ENCODE results near the gene TNFRSF1A. TPM values are rescaled to one million over a fixed set of nuclear protein-coding genes. Genes with fewer than 3 reads are reported as not detected.

Gene TNFRSF1A
- polyA plus RNA-seq (2013, experiment 1 of 2), result 87.0 TPM
- 84.9 TPM for polyA plus RNA-seq (2013, experiment 2 of 2)

- Histone ChIP-seq H4K5ac (ENCODE audit: low read length) (peak within 1 kb of the TSS; percentile 92), H3K4me2 (ENCODE audit: low read length) (peak within 1 kb of the TSS; percentile 96), H3K4ac (ENCODE audit: low read depth, low read length) (peak within 1 kb of the TSS; percentile 96), H2BK15ac (replicated peaks; ENCODE audit: low read depth) (no peak within 1 kb of the TSS), H3K79me2 (ENCODE audit: control insufficient read depth, insufficient read depth, low read length) (peaks cover 44% of the 10 kb centered on the region), H2AK5ac (ENCODE audit: low read length) (peak within 1 kb of the TSS; percentile 96), H3K27me3 (ENCODE audit: insufficient read depth, low read length, poor library complexity) (no peaks in the 10 kb centered on the region), H3K36me3 (ENCODE audit: control insufficient read depth, insufficient read depth, low read length) (no peaks in the 10 kb centered on the region), H3K9ac (ENCODE audit: low read length) (peak within 1 kb of the TSS; percentile 99), H3K4me1 (ENCODE audit: control insufficient read depth, low read depth, low read length) (peaks cover 36% of the 10 kb centered on the region), H3K18ac (ENCODE audit: low read length) (peak within 1 kb of the TSS; percentile 76), H3K4me3 (ENCODE audit: low read length) (peak within 1 kb of the TSS; percentile 95), H2BK5ac (ENCODE audit: low read length) (peak within 1 kb of the TSS; percentile 99), H3K23ac (ENCODE audit: low read length) (peak within 1 kb of the TSS; percentile 87), H4K8ac (ENCODE audit: low read depth, low read length) (no peak within 1 kb of the TSS), H3K79me1 (ENCODE audit: low read length) (peaks cover 7% of the 10 kb centered on the region), H3K56ac (ENCODE audit: low read length) (peak within 1 kb of the TSS; percentile 100), H2BK120ac (ENCODE audit: low read depth, low read length) (peak within 1 kb of the TSS; percentile 48), H3K27ac (ENCODE audit: low read depth, low read length) (peak within 1 kb of the TSS; percentile 71)
- peak; percentile 89 for DNase-seq
- no CpG with 5 or more reads among the region's 21 CpGs for WGBS (ENCODE audit: extremely low coverage, insufficient coverage, low lambda C conversion rate)
Observed at GRCh38 chr12:6341417-6342139, at the start of gene TNFRSF1A. Gene TNFRSF1A (minus strand): TSS chr12:6342076. CDS start chr12:6341814, 262 bp downstream.

- Histone ChIP-seq H3K4me1 (ENCODE audit: control insufficient read depth, low read depth, low read length) (no peaks in the 10 kb centered on the region), H3K36me3 (ENCODE audit: control insufficient read depth, insufficient read depth, low read length) (peaks cover 2% of the 10 kb centered on the region), H2BK5ac (ENCODE audit: low read length) (no peak overlapping the region), H3K56ac (ENCODE audit: low read length) (no peak overlapping the region), H3K27me3 (ENCODE audit: insufficient read depth, low read length, poor library complexity) (no peaks in the 10 kb centered on the region), H2BK120ac (ENCODE audit: low read depth, low read length) (no peak overlapping the region), H3K4ac (ENCODE audit: low read depth, low read length) (no peak overlapping the region), H3K4me2 (ENCODE audit: low read length) (no peak overlapping the region), H2BK15ac (replicated peaks; ENCODE audit: low read depth) (no peak overlapping the region), H3K18ac (ENCODE audit: low read length) (no peak overlapping the region), H3K23ac (ENCODE audit: low read length) (no peak overlapping the region), H2AK5ac (ENCODE audit: low read length) (no peak overlapping the region), H4K5ac (ENCODE audit: low read length) (no peak overlapping the region), H4K8ac (ENCODE audit: low read depth, low read length) (no peak overlapping the region), H3K9ac (ENCODE audit: low read length) (no peak overlapping the region), H3K79me1 (ENCODE audit: low read length) (no peaks in the 10 kb centered on the region), H3K4me3 (ENCODE audit: low read length) (no peak overlapping the region), H3K27ac (ENCODE audit: low read depth, low read length) (no peak overlapping the region), H3K79me2 (ENCODE audit: control insufficient read depth, insufficient read depth, low read length) (no peaks in the 10 kb centered on the region)
- WGBS (ENCODE audit: extremely low coverage, insufficient coverage, low lambda C conversion rate), result no CpG with 5 or more reads among the region's 17 CpGs
- no peak for DNase-seq
Observed at GRCh38 chr12:6391013-6391412, 49.1 kb upstream of the TNFRSF1A start.

GRCh38 chr12:6390084-6390799 lies 48.4 kb upstream of the TNFRSF1A start:
- Histone ChIP-seq H3K23ac (ENCODE audit: low read length) (no peak overlapping the region), H3K79me1 (ENCODE audit: low read length) (no peaks in the 10 kb centered on the region), H3K27me3 (ENCODE audit: insufficient read depth, low read length, poor library complexity) (no peaks in the 10 kb centered on the region), H3K18ac (ENCODE audit: low read length) (no peak overlapping the region), H3K27ac (ENCODE audit: low read depth, low read length) (no peak overlapping the region), H4K8ac (ENCODE audit: low read depth, low read length) (no peak overlapping the region), H3K4me3 (ENCODE audit: low read length) (no peak overlapping the region), H2BK5ac (ENCODE audit: low read length) (no peak overlapping the region), H2BK120ac (ENCODE audit: low read depth, low read length) (no peak overlapping the region), H2AK5ac (ENCODE audit: low read length) (no peak overlapping the region), H3K4me2 (ENCODE audit: low read length) (no peak overlapping the region), H3K4ac (ENCODE audit: low read depth, low read length) (no peak overlapping the region), H3K56ac (ENCODE audit: low read length) (no peak overlapping the region), H3K9ac (ENCODE audit: low read length) (no peak overlapping the region), H3K4me1 (ENCODE audit: control insufficient read depth, low read depth, low read length) (no peaks in the 10 kb centered on the region), H3K36me3 (ENCODE audit: control insufficient read depth, insufficient read depth, low read length) (peaks cover 2% of the 10 kb centered on the region), H2BK15ac (replicated peaks; ENCODE audit: low read depth) (no peak overlapping the region), H4K5ac (ENCODE audit: low read length) (no peak overlapping the region), H3K79me2 (ENCODE audit: control insufficient read depth, insufficient read depth, low read length) (no peaks in the 10 kb centered on the region)
- WGBS (ENCODE audit: extremely low coverage, insufficient coverage, low lambda C conversion rate), result no CpG with 5 or more reads among the region's 15 CpGs
- DNase-seq, result no peak

GRCh38 chr12:6387541-6387940 lies 45.7 kb upstream of the TNFRSF1A start:
- Histone ChIP-seq H3K36me3 (ENCODE audit: control insufficient read depth, insufficient read depth, low read length) (peaks cover 2% of the 10 kb centered on the region), H3K79me2 (ENCODE audit: control insufficient read depth, insufficient read depth, low read length) (no peaks in the 10 kb centered on the region)

GRCh38 chr12:6386491-6386890 lies 44.6 kb upstream of the TNFRSF1A start:
- Histone ChIP-seq H2BK120ac (ENCODE audit: low read depth, low read length) (no peak overlapping the region), H3K18ac (ENCODE audit: low read length) (no peak overlapping the region), H3K79me2 (ENCODE audit: control insufficient read depth, insufficient read depth, low read length) (no peaks in the 10 kb centered on the region), H3K79me1 (ENCODE audit: low read length) (no peaks in the 10 kb centered on the region), H4K8ac (ENCODE audit: low read depth, low read length) (no peak overlapping the region), H3K4ac (ENCODE audit: low read depth, low read length) (no peak overlapping the region), H3K36me3 (ENCODE audit: control insufficient read depth, insufficient read depth, low read length) (peaks cover 2% of the 10 kb centered on the region), H3K4me3 (ENCODE audit: low read length) (no peak overlapping the region), H4K5ac (ENCODE audit: low read length) (no peak overlapping the region), H3K23ac (ENCODE audit: low read length) (no peak overlapping the region), H3K56ac (ENCODE audit: low read length) (no peak overlapping the region), H3K9ac (ENCODE audit: low read length) (no peak overlapping the region), H3K4me1 (ENCODE audit: control insufficient read depth, low read depth, low read length) (peaks cover 2% of the 10 kb centered on the region), H2BK5ac (ENCODE audit: low read length) (no peak overlapping the region), H3K27me3 (ENCODE audit: insufficient read depth, low read length, poor library complexity) (no peaks in the 10 kb centered on the region), H2BK15ac (replicated peaks; ENCODE audit: low read depth) (no peak overlapping the region), H3K4me2 (ENCODE audit: low read length) (no peak overlapping the region), H3K27ac (ENCODE audit: low read depth, low read length) (no peak overlapping the region), H2AK5ac (ENCODE audit: low read length) (no peak overlapping the region)
- WGBS (ENCODE audit: extremely low coverage, insufficient coverage, low lambda C conversion rate), result 100% methylated on average over 1 of the region's 1 CpG
- no peak for DNase-seq

More at GRCh38 chr12:6387541-6387940, 45.7 kb upstream of the TNFRSF1A start:
- Histone ChIP-seq H2AK5ac (ENCODE audit: low read length) (no peak overlapping the region), H4K8ac (ENCODE audit: low read depth, low read length) (no peak overlapping the region), H3K23ac (ENCODE audit: low read length) (no peak overlapping the region), H2BK5ac (ENCODE audit: low read length) (no peak overlapping the region), H3K18ac (ENCODE audit: low read length) (no peak overlapping the region), H3K9ac (ENCODE audit: low read length) (no peak overlapping the region), H3K4me3 (ENCODE audit: low read length) (no peak overlapping the region), H2BK15ac (replicated peaks; ENCODE audit: low read depth) (no peak overlapping the region), H3K27me3 (ENCODE audit: insufficient read depth, low read length, poor library complexity) (no peaks in the 10 kb centered on the region), H4K5ac (ENCODE audit: low read length) (no peak overlapping the region), H3K79me1 (ENCODE audit: low read length) (no peaks in the 10 kb centered on the region), H3K4ac (ENCODE audit: low read depth, low read length) (no peak overlapping the region), H3K56ac (ENCODE audit: low read length) (no peak overlapping the region), H3K27ac (ENCODE audit: low read depth, low read length) (no peak overlapping the region), H3K4me1 (ENCODE audit: control insufficient read depth, low read depth, low read length) (peaks cover 2% of the 10 kb centered on the region), H2BK120ac (ENCODE audit: low read depth, low read length) (no peak overlapping the region), H3K4me2 (ENCODE audit: low read length) (no peak overlapping the region)
- no peak for DNase-seq
- no CpG with 5 or more reads among the region's 7 CpGs for WGBS (ENCODE audit: extremely low coverage, insufficient coverage, low lambda C conversion rate)
